ENCODE measurements around the gene FSTL3. TPM values are rescaled to one million over a fixed set of nuclear protein-coding genes. Genes with fewer than 3 reads are reported as not detected.
A peak's percentile ranks its signal among the peaks of the same experiment; 100 is the strongest.

FSTL3 gene
- total and polyA plus RNA-seq, 2 of the 13 experiments (the other 11 are each of a cell fraction or from before 2014, with no cell fraction given): 13.5 to 15.6 TPM

DNA sequence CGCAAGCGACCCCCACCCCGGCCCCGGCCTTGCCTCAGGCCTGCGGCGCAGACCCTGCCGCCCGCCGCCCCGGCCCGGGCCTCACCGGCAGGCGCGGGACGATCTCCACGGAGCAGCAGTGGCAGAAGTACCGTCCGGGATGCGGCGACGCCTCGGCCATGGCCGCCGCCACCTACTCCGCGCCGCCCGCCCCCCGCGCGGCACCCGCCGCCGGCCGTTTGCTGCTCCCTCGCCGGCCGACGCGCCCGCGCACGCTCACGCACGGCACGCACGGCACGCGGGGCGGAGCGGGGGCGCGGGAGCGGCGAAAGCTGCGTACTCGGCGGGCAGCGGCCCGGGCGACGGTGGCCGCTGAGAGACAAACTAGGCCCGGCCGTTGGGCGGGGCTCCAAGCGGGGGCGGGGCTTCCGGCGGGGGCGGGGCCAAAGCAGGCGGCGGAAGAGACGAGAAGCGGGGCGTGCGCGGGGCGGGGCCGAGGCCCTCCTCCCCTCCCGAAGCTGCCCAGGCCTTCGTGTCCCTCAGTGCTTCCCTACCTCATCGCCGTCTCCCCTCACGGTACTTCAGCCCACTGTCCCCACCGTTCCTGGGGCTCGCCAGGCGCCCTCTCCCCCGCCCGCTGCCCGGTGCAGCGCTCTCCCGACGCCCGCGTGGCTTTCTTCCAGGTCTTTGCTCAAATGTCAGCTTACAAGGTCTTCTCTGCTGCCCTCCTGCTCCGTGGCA lies 13.1 kb upstream of the FSTL3 start, which contains the start of gene RNF126 (continued):
- no peak for TF ChIP-seq TGIF2 (CRISPR knock-in tag; IDR thresholded peaks at IDR 0.05)
- TF ChIP-seq ZNF891 (CRISPR knock-in tag; IDR thresholded peaks at IDR 0.05): no peak
- TF ChIP-seq, protein P1, sequence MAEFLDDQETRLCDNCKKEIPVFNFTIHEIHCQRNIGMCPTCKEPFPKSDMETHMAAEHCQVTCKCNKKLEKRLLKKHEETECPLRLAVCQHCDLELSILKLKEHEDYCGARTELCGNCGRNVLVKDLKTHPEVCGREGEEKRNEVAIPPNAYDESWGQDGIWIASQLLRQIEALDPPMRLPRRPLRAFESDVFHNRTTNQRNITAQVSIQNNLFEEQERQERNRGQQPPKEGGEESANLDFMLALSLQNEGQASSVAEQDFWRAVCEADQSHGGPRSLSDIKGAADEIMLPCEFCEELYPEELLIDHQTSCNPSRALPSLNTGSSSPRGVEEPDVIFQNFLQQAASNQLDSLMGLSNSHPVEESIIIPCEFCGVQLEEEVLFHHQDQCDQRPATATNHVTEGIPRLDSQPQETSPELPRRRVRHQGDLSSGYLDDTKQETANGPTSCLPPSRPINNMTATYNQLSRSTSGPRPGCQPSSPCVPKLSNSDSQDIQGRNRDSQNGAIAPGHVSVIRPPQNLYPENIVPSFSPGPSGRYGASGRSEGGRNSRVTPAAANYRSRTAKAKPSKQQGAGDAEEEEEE (CRISPR knock-in tag; IDR thresholded peaks at IDR 0.05; ENCODE audit: borderline replicate concordance): no peak
- TF ChIP-seq ZNF660 (CRISPR knock-in tag; IDR thresholded peaks at IDR 0.05; ENCODE audit: borderline replicate concordance, low read depth): no peak
- TF ChIP-seq CHCHD3 (CRISPR knock-in tag; IDR thresholded peaks at IDR 0.05): 0 out of 2 replicates have a peak, but pooled peaks have one; percentile 10
- TF ChIP-seq ARHGAP35 (CRISPR knock-in tag; IDR thresholded peaks at IDR 0.05; ENCODE audit: borderline replicate concordance): 0 out of 2 replicates have a peak, but pooled peaks have one; percentile 37
- TF ChIP-seq ZNF501 (CRISPR knock-in tag; IDR thresholded peaks at IDR 0.05): peak; percentile 71
- TF ChIP-seq NFYB (CRISPR knock-in tag; IDR thresholded peaks at IDR 0.05): no peak
- TF ChIP-seq, protein P2, sequence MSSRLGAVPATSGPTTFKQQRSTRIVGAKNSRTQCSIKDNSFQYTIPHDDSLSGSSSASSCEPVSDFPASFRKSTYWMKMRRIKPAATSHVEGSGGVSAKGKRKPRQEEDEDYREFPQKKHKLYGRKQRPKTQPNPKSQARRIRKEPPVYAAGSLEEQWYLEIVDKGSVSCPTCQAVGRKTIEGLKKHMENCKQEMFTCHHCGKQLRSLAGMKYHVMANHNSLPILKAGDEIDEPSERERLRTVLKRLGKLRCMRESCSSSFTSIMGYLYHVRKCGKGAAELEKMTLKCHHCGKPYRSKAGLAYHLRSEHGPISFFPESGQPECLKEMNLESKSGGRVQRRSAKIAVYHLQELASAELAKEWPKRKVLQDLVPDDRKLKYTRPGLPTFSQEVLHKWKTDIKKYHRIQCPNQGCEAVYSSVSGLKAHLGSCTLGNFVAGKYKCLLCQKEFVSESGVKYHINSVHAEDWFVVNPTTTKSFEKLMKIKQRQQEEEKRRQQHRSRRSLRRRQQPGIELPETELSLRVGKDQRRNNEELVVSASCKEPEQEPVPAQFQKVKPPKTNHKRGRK (CRISPR knock-in tag; IDR thresholded peaks at IDR 0.05): no peak
- peak; percentile 42; the same call in 1 of the 2 replicates for TF ChIP-seq CBX5 (CRISPR knock-in tag; IDR thresholded peaks at IDR 0.05; ENCODE audit: borderline replicate concordance)
- TF ChIP-seq, protein P3, sequence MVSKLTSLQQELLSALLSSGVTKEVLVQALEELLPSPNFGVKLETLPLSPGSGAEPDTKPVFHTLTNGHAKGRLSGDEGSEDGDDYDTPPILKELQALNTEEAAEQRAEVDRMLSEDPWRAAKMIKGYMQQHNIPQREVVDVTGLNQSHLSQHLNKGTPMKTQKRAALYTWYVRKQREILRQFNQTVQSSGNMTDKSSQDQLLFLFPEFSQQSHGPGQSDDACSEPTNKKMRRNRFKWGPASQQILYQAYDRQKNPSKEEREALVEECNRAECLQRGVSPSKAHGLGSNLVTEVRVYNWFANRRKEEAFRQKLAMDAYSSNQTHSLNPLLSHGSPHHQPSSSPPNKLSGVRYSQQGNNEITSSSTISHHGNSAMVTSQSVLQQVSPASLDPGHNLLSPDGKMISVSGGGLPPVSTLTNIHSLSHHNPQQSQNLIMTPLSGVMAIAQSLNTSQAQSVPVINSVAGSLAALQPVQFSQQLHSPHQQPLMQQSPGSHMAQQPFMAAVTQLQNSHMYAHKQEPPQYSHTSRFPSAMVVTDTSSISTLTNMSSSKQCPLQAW (CRISPR knock-in tag; IDR thresholded peaks at IDR 0.05): peak; percentile 39; the same call in 1 of the 2 replicates
- TF ChIP-seq ZNF484 (CRISPR knock-in tag; IDR thresholded peaks at IDR 0.05; ENCODE audit: borderline replicate concordance, low read depth): no peak
- TF ChIP-seq, protein P4, sequence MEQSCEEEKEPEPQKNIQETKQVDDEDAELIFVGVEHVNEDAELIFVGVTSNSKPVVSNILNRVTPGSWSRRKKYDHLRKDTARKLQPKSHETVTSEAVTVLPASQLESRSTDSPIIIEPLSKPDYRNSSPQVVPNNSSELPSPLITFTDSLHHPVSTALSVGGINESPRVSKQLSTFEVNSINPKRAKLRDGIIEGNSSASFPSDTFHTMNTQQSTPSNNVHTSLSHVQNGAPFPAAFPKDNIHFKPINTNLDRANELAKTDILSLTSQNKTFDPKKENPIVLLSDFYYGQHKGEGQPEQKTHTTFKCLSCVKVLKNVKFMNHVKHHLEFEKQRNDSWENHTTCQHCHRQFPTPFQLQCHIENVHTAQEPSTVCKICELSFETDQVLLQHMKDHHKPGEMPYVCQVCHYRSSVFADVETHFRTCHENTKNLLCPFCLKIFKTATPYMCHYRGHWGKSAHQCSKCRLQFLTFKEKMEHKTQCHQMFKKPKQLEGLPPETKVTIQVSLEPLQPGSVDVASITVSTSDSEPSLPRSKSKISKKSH (CRISPR knock-in tag; IDR thresholded peaks at IDR 0.05; ENCODE audit: borderline replicate concordance): no peak
- peak; percentile 35; the same call in 1 of the 2 replicates for TF ChIP-seq SRY (CRISPR knock-in tag; IDR thresholded peaks at IDR 0.05)
- TF ChIP-seq ZFP62 (CRISPR knock-in tag; IDR thresholded peaks at IDR 0.05): no peak
- TF ChIP-seq, protein P5, sequence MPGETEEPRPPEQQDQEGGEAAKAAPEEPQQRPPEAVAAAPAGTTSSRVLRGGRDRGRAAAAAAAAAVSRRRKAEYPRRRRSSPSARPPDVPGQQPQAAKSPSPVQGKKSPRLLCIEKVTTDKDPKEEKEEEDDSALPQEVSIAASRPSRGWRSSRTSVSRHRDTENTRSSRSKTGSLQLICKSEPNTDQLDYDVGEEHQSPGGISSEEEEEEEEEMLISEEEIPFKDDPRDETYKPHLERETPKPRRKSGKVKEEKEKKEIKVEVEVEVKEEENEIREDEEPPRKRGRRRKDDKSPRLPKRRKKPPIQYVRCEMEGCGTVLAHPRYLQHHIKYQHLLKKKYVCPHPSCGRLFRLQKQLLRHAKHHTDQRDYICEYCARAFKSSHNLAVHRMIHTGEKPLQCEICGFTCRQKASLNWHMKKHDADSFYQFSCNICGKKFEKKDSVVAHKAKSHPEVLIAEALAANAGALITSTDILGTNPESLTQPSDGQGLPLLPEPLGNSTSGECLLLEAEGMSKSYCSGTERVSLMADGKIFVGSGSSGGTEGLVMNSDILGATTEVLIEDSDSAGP (CRISPR knock-in tag; IDR thresholded peaks at IDR 0.05; ENCODE audit: borderline replicate concordance): peak; percentile 79
- TF ChIP-seq, protein P6, sequence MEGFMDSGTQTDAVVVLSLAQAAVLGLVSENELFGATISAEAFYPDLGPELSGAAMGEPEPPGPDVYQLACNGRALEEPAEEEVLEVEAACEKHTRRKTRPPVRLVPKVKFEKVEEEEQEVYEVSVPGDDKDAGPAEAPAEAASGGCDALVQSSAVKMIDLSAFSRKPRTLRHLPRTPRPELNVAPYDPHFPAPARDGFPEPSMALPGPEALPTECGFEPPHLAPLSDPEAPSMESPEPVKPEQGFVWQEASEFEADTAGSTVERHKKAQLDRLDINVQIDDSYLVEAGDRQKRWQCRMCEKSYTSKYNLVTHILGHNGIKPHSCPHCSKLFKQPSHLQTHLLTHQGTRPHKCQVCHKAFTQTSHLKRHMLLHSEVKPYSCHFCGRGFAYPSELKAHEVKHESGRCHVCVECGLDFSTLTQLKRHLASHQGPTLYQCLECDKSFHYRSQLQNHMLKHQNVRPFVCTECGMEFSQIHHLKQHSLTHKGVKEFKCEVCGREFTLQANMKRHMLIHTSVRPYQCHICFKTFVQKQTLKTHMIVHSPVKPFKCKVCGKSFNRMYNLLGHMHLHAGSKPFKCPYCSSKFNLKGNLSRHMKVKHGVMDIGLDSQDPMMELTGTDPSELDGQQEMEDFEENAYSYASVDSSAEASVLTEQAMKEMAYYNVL (CRISPR knock-in tag; IDR thresholded peaks at IDR 0.05; ENCODE audit: borderline replicate concordance): no peak

Data from HepG2 (cell line).